RWPE1 (cell line): Measurements from ENCODE around the gene RNF135.
"Not testable (repeated sequence)": the region's sequence is repeated elsewhere in the genome, so short reads cannot be mapped to it uniquely, and the experiment has no call there.

Experiments
- CTCF ChIA-PET: fragments of 350-600 bp; sonication (Branson Sonifier 250); formaldehyde crosslinking; extraction: SDS; loops from one replicate; lab custom pipeline; 2021; lab: Yijun Ruan, JAX
- POLR2A ChIA-PET: fragments of 400-600 bp; formaldehyde crosslinking; extraction: SDS; loops from one replicate; lab custom pipeline; 2020; ENCODE audit warnings: antibody characterized with exemption; ENCODE audit not compliant: low non-redundant PET; lab: Yijun Ruan, JAX
- DNase-seq: peaks from one replicate; pipeline ENCODE4 v3.0.0; 2012; ENCODE audit warnings: low spot score
- H3K27ac ChIP-seq: fragments of 450-650 bp; 2 replicates; pipeline ENCODE4 v1.5.1; 2017
- TF ChIP-seq, protein P1 (sequence below): fragments of 450-650 bp; conservative IDR thresholded peaks from 2 replicates; pipeline ENCODE4 v1.5.1; 2017; ENCODE audit warnings: low read depth, mild to moderate bottlenecking

Gene RNF135

GRCh38 chr17:31007695-31008373, 37.0 kb downstream of the RNF135 start:
- POLR2A ChIA-PET: interaction anchor here (0.7 kb wide), 1 partner anchor 102 kb away, joined by 3 read pairs; the partner anchor contains the start of gene TEFM
- H3K27ac ChIP-seq: 0 out of 2 replicates have a peak overlapping the region, but pooled peaks have one; percentile 21
- no peak for DNase-seq
- TF ChIP-seq, protein P1, sequence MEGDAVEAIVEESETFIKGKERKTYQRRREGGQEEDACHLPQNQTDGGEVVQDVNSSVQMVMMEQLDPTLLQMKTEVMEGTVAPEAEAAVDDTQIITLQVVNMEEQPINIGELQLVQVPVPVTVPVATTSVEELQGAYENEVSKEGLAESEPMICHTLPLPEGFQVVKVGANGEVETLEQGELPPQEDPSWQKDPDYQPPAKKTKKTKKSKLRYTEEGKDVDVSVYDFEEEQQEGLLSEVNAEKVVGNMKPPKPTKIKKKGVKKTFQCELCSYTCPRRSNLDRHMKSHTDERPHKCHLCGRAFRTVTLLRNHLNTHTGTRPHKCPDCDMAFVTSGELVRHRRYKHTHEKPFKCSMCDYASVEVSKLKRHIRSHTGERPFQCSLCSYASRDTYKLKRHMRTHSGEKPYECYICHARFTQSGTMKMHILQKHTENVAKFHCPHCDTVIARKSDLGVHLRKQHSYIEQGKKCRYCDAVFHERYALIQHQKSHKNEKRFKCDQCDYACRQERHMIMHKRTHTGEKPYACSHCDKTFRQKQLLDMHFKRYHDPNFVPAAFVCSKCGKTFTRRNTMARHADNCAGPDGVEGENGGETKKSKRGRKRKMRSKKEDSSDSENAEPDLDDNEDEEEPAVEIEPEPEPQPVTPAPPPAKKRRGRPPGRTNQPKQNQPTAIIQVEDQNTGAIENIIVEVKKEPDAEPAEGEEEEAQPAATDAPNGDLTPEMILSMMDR: no peak
- CTCF ChIA-PET: interaction anchor here (1.2 kb wide), 1 partner anchor 60 kb away, joined by 5 read pairs; no protein-coding TSS in a partner anchor

DNA sequence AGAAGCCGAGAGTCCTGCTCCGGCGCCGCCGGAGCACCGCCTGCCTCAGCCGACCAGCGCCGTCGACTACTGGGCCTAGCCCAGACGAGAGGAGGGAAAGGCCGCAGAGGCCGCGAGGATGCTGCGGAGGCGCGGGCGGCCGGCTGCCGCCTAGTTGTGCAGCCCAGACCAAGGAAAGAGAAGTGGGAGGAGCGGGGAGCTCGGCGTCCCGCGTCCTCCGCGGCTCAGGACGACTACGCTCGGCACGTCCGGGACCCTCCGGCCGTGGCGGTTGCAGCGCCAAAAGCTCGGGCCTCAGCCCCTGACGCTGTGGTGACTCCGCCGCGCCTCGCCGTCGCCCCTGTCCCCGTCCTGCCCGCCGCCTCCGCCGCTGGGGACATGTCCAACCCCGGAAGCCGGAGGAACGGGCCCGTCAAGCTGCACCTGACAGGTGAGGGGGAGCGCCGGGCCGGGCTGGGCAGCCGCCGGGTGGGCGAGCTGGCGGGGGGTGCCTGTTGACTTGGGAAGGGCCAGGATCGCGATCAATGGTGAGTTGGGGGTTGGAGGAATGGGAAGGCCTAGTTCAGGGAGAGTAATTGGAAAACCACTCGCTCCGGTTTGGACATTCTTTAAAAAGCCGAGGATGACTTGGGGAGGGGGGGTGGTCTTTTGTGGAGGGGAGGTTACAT, 37.7 kb downstream of the RNF135 start:
- ChIA-PET CTCF (interaction anchor here (0.6 to 1.2 kb wide), 2 partner anchors 34 to 60 kb away, joined by 3 to 5 read pairs; no protein-coding TSS in a partner anchor), POLR2A (interaction anchor here (0.5 to 0.7 kb wide), 3 partner anchors 9 to 102 kb away, joined by 3 to 9 read pairs (median 3); partner anchors contain the start of gene TEFM)
- H3K27ac ChIP-seq: peak overlapping the region; percentile 21; the same call in 1 of the 2 replicates
- DNase-seq: peak; percentile 50
- TF ChIP-seq, protein P1: no peak

DNA sequence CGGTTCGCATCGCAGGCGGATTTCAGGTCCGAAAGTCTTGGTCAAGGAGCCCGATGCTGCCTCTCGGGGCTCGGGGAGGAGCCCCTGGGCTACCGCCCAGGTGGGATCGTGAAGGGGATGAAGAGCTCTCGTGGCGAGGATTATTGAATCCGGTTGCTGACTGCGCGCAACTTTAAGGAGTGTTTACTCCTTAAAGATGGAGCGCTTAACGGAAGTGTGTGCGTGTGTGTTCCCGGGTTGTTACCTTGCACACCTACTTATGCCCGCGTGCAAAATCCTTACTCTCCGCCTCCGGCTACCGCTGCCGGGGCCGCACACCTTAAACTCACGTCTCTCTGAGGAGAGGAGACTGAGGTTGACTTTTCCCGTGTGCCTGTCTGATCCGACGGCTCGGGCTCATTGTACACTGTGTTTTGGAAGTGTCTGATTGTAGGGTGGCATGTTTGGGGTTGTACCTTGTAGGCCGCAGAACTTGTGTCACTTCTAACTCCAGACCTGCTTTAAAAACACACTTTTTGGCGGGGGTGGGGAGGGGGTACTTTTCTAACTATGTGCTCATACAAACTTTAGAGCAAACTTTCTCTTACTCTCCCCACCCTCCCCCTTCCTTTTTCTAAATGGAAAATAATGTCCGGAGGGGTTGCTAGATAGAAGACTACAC, 38.3 kb downstream of the RNF135 start:
- POLR2A ChIA-PET: interaction anchor here (0.5 kb wide), 2 partner anchors 9 to 88 kb away, joined by 3 to 9 read pairs; no protein-coding TSS in a partner anchor
- DNase-seq: peak; percentile 16
- H3K27ac ChIP-seq: not testable (repeated sequence)
- CTCF ChIA-PET: interaction anchor here (0.6 kb wide), 2 partner anchors 34 to 189 kb away, joined by 3 to 4 read pairs; no protein-coding TSS in a partner anchor

DNA sequence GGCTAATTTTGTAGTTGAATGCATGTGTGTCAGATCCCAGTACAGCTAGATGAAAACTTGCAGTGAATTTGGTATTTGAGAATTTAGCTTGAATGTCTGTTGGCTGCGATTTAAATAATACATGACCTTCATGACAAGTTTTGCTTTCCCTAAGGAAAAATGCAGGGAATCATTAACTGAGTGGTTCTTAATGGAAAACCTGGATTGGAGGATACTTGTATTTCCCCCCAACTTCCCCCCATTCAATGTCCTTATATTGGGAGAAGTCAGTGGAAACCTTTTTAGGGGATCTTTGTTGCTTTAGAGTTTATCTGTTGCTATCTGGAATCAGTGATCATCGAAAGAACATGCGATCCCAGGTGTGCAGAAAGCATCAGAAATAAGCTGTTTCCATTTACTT, 39.2 kb downstream of the RNF135 start:
- DNase-seq, POLR2A ChIA-PET, H3K27ac ChIP-seq: not testable (repeated sequence)
- CTCF ChIA-PET: interaction anchor here (0.6 kb wide), 1 partner anchor 189 kb away, joined by 4 read pairs; no protein-coding TSS in a partner anchor

DNA sequence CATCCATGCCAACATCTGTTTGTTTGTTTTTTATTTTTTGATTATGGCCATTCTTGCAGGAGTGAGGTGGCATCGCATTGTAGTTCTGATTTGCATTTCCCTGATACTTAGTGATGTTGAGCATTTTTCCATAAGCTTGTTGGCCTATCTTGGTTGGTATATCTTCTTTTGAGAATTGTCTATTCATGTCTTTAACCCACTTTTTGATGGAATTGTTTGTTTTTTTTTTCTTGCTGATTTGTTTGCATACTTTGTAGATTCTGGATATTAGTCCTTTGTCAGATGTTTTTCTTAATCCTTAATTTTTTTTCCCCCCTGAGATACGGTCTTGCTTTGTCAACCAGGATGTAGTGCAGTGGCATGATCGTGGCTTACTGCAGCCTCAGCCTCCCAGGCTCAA, 43.0 kb downstream of the RNF135 start:
- no peak for DNase-seq
- H3K27ac ChIP-seq: no peak overlapping the region
- CTCF ChIA-PET: no interaction called here
- TF ChIP-seq, protein P1: no peak
- POLR2A ChIA-PET: no interaction called here

GRCh38 chr17:31015639-31016038, 44.8 kb downstream of the RNF135 start:
- TF ChIP-seq, protein P1: 0 out of 2 replicates have a peak, but pooled peaks have one; percentile 9
- CTCF ChIA-PET: interaction anchor here (0.6 to 1.1 kb wide), 4 partner anchors 80 to 350 kb away, joined by 3 to 4 read pairs (median 3); no protein-coding TSS in a partner anchor
- POLR2A ChIA-PET: interaction anchor here (0.6 kb wide), 1 partner anchor 201 kb away, joined by 3 read pairs; no protein-coding TSS in a partner anchor

GRCh38 chr17:31019004-31019403, 48.2 kb downstream of the RNF135 start:
- POLR2A ChIA-PET: no interaction called here
- TF ChIP-seq, protein P1: no peak
- no peak overlapping the region for H3K27ac ChIP-seq
- no peak for DNase-seq
- CTCF ChIA-PET: no interaction called here

More at GRCh38 chr17:31015639-31016038, 44.8 kb downstream of the RNF135 start:
- no peak overlapping the region for H3K27ac ChIP-seq
- DNase-seq: no peak

- H3K27ac ChIP-seq, CTCF ChIA-PET, POLR2A ChIA-PET, DNase-seq: not testable (repeated sequence)
These were observed 52.3 kb downstream of the RNF135 start for GRCh38 chr17:31023171-31023570.
